ENCODE measurements around the gene PTGER1.

PTGER1 gene

DNA sequence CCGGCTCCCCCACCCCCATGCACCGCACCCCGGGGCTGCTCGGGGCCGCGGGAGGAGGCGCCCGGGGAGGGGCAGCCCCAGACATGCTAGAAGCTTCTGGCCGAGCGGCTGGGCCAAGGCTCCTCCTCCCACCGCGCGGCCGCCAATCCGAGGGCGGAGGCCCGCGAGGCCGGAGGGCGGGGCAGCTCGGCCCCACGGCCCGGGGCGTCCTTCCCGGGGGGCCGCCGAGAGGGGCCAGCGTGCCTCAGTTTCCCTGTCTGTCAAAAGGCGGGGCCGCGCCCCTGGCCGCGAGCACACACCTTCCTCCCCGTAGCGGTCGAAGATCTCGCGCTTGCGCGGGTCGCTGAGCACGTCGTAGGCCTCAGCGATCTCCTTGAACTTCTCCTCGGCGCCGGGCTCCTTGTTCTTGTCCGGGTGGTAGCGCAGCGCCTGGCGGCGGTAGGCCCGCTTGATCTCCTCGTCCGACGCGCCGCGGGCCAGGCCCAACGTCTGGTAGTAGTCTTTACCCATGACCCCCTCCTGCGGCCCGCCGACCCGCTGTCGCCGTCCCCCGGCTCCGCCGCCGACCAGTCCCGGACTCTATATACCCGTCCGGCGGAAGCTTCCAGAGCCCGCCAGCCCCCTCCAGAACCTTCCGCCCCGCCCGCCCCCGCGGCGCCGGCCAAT, 42.8 kb upstream of the PTGER1 start, which contains the start of gene DNAJB1:
DNAJB1 (minus strand) TSS at position 558 of the 666 bp plus-strand sequence; CDS start at position 510, 48 bp downstream.
- Histone ChIP-seq H3K4me2 (ENCODE audit: low read length) (peak within 1 kb of the TSS; percentile 88), H3K27me3 (ENCODE audit: low read depth, low read length) (no peaks in the 10 kb centered on the region), H3K9me3 (ENCODE audit: insufficient read depth, low read length) (no peaks in the 10 kb centered on the region), H3K27ac (ENCODE audit: low read length) (peak within 1 kb of the TSS; percentile 83), H3K4me1 (ENCODE audit: low read length) (peaks cover 15% of the 10 kb centered on the region), H4K20me1 (ENCODE audit: insufficient read depth, low read length) (peaks cover 24% of the 10 kb centered on the region), H3K9ac (ENCODE audit: low read length) (peak within 1 kb of the TSS; percentile 89), H3K79me2 (ENCODE audit: low read length) (peaks cover 31% of the 10 kb centered on the region), H3K4me3 (ENCODE audit: low read length) (peak within 1 kb of the TSS; percentile 82), H2AFZ (ENCODE audit: low read depth, low read length) (peak within 1 kb of the TSS; percentile 81; the same call in 1 of the 2 replicates), H3K36me3 (replicated peaks; ENCODE audit: low read depth, low read length) (peaks cover 26% of the 10 kb centered on the region)
- TF ChIP-seq EZH2phosphoT487 (IDR thresholded peaks at IDR 0.05; ENCODE audit: low read depth), result no peak
- TF ChIP-seq, protein P1, sequence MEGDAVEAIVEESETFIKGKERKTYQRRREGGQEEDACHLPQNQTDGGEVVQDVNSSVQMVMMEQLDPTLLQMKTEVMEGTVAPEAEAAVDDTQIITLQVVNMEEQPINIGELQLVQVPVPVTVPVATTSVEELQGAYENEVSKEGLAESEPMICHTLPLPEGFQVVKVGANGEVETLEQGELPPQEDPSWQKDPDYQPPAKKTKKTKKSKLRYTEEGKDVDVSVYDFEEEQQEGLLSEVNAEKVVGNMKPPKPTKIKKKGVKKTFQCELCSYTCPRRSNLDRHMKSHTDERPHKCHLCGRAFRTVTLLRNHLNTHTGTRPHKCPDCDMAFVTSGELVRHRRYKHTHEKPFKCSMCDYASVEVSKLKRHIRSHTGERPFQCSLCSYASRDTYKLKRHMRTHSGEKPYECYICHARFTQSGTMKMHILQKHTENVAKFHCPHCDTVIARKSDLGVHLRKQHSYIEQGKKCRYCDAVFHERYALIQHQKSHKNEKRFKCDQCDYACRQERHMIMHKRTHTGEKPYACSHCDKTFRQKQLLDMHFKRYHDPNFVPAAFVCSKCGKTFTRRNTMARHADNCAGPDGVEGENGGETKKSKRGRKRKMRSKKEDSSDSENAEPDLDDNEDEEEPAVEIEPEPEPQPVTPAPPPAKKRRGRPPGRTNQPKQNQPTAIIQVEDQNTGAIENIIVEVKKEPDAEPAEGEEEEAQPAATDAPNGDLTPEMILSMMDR (IDR thresholded peaks at IDR 0.05; ENCODE audit: low read depth, low read length), result no peak

DNA sequence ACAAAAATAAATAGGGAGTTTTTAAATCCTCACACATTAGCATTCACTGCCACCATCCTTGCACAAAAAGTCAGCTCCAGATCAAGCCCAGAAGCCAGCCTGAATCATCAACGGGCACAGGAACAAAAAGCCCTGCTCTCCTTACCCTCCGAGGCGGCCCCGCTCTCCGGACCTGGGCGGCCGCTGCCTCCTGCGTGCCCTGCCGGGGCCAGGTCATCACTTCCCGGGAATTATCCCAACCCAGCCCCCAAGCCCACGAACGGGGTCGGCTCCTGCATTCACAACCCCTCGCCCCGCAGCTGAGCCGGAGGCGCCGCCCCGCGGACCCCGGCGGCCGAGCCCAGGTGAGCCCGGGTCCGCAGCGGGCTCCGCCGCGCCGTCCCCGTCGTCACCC, 42.3 kb upstream of the PTGER1 start:
- H3K27ac ChIP-seq (ENCODE audit: low read length), result peak overlapping the region; percentile 83

DNA sequence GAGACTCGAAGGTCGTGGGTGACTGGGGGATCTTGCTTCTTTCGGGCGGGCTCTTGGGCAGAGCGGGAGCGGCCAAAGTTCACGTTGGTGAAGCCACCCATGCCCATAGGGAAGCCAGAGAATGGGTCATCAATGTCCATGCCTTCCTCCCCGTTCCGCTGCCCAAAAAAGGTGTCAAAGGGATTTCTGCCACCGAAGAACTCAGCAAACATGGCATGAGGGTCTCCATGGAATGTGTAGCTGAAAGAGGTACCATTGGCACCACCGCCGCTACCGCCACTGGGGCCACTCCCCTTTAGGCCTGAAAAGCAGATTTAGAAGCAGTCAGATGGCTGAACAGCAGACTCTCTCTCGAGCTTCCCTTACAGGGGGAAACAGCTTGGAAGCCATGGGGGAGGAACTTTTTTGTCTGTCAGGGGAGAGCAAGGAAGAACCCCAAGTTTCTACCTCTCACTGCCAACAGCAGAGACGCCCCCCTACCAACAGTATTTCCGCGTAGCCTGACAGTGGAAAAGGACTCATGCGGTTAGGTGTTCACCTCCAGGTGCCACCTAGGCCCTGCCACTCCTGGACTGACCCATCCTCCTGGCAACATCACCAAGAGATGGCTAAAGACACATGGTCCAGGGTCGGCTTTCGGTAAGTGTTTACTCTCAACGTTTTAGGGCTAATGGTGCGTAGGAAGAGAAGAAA, 41.7 kb upstream of the PTGER1 start:
- peak overlapping the region; percentile 88 for H3K4me2 ChIP-seq (ENCODE audit: low read length)
- H2AFZ ChIP-seq (ENCODE audit: low read depth, low read length), result no peak overlapping the region
- TF ChIP-seq, protein P1 (IDR thresholded peaks at IDR 0.05; ENCODE audit: low read depth, low read length), result no peak
- no peak for TF ChIP-seq EZH2phosphoT487 (IDR thresholded peaks at IDR 0.05; ENCODE audit: low read depth)
- no peak overlapping the region; the same call in 1 of the 2 replicates for H3K27ac ChIP-seq (ENCODE audit: low read length)
- peaks cover 15% of the 10 kb centered on the region for H3K4me1 ChIP-seq (ENCODE audit: low read length)
- H3K36me3 ChIP-seq (replicated peaks; ENCODE audit: low read depth, low read length), result peaks cover 31% of the 10 kb centered on the region
- peaks cover 24% of the 10 kb centered on the region for H4K20me1 ChIP-seq (ENCODE audit: insufficient read depth, low read length)
- no peaks in the 10 kb centered on the region for H3K9me3 ChIP-seq (ENCODE audit: insufficient read depth, low read length)
- H3K9ac ChIP-seq (ENCODE audit: low read length), result peak overlapping the region; percentile 89
- peaks cover 31% of the 10 kb centered on the region for H3K79me2 ChIP-seq (ENCODE audit: low read length)
- H3K27me3 ChIP-seq (ENCODE audit: low read depth, low read length), result no peaks in the 10 kb centered on the region
- peak overlapping the region; percentile 81 for H3K4me3 ChIP-seq (ENCODE audit: low read length)

More for the DNA sequence above, 42.3 kb upstream of the PTGER1 start:
- no peaks in the 10 kb centered on the region for H3K9me3 ChIP-seq (ENCODE audit: insufficient read depth, low read length)
- peak overlapping the region; percentile 89 for H3K9ac ChIP-seq (ENCODE audit: low read length)
- H3K27me3 ChIP-seq (ENCODE audit: low read depth, low read length), result no peaks in the 10 kb centered on the region
- peak overlapping the region; percentile 81 for H3K4me3 ChIP-seq (ENCODE audit: low read length)
- peaks cover 31% of the 10 kb centered on the region for H3K36me3 ChIP-seq (replicated peaks; ENCODE audit: low read depth, low read length)
- no peak for TF ChIP-seq EZH2phosphoT487 (IDR thresholded peaks at IDR 0.05; ENCODE audit: low read depth)
- TF ChIP-seq, protein P1 (IDR thresholded peaks at IDR 0.05; ENCODE audit: low read depth, low read length), result no peak
- peaks cover 15% of the 10 kb centered on the region for H3K4me1 ChIP-seq (ENCODE audit: low read length)
- peaks cover 31% of the 10 kb centered on the region for H3K79me2 ChIP-seq (ENCODE audit: low read length)
- H2AFZ ChIP-seq (ENCODE audit: low read depth, low read length), result no peak overlapping the region
- peaks cover 24% of the 10 kb centered on the region for H4K20me1 ChIP-seq (ENCODE audit: insufficient read depth, low read length)
- peak overlapping the region; percentile 88 for H3K4me2 ChIP-seq (ENCODE audit: low read length)

DNA sequence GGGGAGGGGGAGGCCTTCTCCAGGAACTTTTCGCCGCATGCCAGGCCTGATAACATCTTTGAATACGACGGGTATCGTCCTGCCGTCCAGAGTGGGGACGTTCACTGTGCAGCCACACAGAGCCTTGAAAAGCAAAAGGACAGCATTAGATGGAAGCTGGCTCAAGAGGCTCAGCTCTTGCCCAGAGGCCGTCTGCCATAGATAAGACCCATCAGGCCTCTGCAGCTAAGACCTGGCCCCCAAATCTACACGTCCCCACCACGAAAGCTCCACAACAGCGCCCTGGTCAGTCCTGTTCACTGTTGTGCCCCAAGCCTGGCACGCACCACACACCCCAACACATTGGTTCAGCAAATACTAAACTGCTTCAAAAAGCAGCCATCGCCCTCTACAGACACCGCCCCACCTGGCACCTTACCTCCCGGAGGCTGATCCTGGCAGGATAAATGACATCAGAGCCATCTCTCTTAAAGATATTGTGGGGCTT, 40.9 kb upstream of the PTGER1 start:
- Histone ChIP-seq H3K9ac (ENCODE audit: low read length) (no peak overlapping the region), H2AFZ (ENCODE audit: low read depth, low read length) (no peak overlapping the region), H3K4me1 (ENCODE audit: low read length) (peaks cover 15% of the 10 kb centered on the region), H3K4me2 (ENCODE audit: low read length) (peak overlapping the region; percentile 88; the same call in 1 of the 2 replicates), H3K4me3 (ENCODE audit: low read length) (peak overlapping the region; percentile 81; the same call in 1 of the 2 replicates), H3K27ac (ENCODE audit: low read length) (no peak overlapping the region), H3K36me3 (replicated peaks; ENCODE audit: low read depth, low read length) (peaks cover 31% of the 10 kb centered on the region), H3K79me2 (ENCODE audit: low read length) (peaks cover 31% of the 10 kb centered on the region), H3K27me3 (ENCODE audit: low read depth, low read length) (no peaks in the 10 kb centered on the region), H4K20me1 (ENCODE audit: insufficient read depth, low read length) (peaks cover 24% of the 10 kb centered on the region), H3K9me3 (ENCODE audit: insufficient read depth, low read length) (no peaks in the 10 kb centered on the region)
- TF ChIP-seq EZH2phosphoT487 (IDR thresholded peaks at IDR 0.05; ENCODE audit: low read depth), result no peak
- TF ChIP-seq, protein P1 (IDR thresholded peaks at IDR 0.05; ENCODE audit: low read depth, low read length), result no peak

All from OCI-LY3 (cell line).